ENCODE results near the gene TMEM98. TPM values are rescaled to one million over a fixed set of nuclear protein-coding genes. Genes with fewer than 3 reads are reported as not detected.
"Not testable (repeated sequence)": the region's sequence is repeated elsewhere in the genome, so short reads cannot be mapped to it uniquely, and the experiment has no call there.

TMEM98 gene
- total RNA-seq, 1 donor from 2014 or later, result 56.6 TPM

GRCh38 chr17:32941419-32942032 is 13.6 kb downstream of the TMEM98 start:
- DNase-seq (ENCODE audit: low read depth in 2 of 2), result no peak

GRCh38 chr17:32943206-32943605 is 15.3 kb downstream of the TMEM98 start:
- no peak for DNase-seq (ENCODE audit: low read depth in 2 of 2)

DNA sequence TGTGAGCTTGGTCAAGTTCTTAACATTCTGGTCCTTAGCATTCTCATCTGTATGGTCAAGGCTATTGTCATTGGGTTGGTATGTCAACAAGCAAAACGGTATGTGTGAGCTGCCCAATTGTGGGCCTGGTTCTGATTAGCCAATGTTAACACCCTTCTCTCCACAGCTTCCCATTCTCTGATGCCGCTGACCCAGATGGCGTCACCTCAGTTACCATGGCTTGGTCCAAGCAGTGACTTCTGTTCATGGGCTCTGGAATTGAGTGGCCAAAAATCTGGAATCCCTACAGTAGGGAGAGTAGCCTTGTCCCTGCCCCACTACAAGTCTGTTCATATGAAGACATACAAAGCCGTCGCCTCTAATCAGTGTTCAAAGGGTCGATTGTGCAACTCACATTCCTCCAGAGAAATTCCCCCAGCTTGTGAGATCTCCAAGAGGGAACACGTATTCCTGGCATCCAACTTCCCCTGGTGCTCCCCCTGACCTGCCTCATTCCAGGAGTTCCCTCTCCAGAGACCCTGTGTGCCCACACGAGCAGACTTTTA is 15.8 kb downstream of the TMEM98 start:
- no peak for DNase-seq (ENCODE audit: low read depth in 2 of 2)

- no peak for DNase-seq (ENCODE audit: low read depth in 2 of 2)
These were observed 16.5 kb downstream of the TMEM98 start for GRCh38 chr17:32944248-32945020.

GRCh38 chr17:32946375-32947135 is 18.6 kb downstream of the TMEM98 start:
- DNase-seq (ENCODE audit: low read depth in 2 of 2), result no peak

DNA sequence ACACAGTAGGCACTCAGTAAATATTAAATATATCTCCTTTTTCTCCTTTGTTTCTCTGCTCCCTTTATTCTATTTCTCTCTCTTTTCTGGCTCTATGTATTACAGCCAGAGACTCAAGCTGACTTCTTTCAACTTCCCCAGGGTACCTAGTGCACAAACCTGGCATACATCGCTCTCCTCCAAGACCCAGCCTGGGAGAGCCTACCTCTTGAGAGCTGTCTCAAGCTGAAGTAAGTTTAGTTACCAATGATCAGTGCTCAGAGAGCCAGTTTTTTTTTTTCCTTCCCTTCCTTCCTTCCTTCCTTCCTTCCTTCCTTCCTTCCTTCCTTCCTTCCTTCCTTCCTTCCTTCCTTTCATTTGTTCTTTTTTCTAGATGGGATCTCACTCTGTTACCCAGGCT is 19.8 kb downstream of the TMEM98 start:
- DNase-seq (ENCODE audit: low read depth in 2 of 2), result no peak

- DNase-seq (ENCODE audit: low read depth in 2 of 2), result no peak
These were observed 21.2 kb downstream of the TMEM98 start for GRCh38 chr17:32949181-32949580.

GRCh38 chr17:32952491-32952890 is 24.5 kb downstream of the TMEM98 start:
- DNase-seq (ENCODE audit: low read depth in 2 of 2), result not testable (repeated sequence)

DNA sequence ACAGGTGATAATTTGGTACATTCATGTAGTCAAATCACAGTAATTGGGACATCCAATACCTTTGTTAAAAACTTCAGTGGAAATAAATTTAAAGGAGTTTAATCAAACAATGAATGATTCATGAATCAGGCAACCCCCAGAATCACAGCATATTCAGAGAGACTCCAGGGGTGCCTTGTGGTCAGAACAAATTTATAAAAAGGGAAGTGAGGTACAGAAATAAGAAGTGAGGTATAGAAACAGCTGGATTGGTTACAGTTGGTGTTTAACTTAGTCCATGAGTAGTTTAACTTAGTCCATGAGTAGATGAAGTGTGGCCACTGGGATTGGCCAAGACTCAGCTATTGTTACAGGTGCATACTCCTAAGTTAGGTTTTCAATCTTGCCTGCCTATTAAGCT is 25.1 kb downstream of the TMEM98 start:
- no peak for DNase-seq (ENCODE audit: low read depth in 2 of 2)

GRCh38 chr17:32953857-32954256 is 25.9 kb downstream of the TMEM98 start:
- no peak for DNase-seq (ENCODE audit: low read depth in 2 of 2)

DNA sequence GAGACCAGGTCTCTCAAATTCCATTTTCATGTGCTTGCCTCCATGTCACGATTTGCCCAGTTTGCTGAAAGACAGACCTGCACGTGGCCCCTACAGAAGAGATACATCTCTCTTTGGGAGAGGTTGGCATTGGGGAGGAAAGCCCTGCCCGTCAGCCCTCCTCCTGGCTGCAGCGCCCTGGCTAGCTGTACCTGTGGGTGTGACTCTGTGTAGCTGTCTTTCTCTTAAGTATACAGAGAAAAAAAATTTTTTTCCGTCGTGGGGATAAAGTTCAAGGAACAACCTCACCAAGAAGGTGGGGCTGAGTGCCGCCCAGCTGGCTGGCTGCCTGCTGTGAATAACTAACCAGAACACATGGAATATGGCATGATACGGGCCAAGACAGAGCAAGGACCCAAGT is 26.5 kb downstream of the TMEM98 start:
- DNase-seq (ENCODE audit: low read depth in 2 of 2), result no peak

DNA sequence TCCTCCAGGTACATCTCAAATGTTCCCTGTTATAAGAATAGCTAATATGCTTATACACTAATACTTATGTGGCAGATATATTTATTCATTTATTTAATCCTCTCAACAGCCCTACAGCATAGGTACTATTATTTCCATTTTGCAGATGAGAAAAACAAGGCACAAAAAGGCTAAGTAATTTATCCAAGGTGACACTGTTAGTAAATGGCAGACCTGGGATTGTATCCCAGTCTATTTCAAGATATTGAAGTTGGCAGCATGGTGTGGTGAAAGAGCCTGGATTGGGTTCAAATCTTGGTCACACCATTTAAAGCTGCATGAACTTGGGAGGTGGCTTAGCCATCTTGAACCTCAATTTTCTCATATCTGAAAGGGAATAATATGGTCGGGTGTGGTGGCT is 27.2 kb downstream of the TMEM98 start:
- no peak for DNase-seq (ENCODE audit: low read depth in 2 of 2)

- DNase-seq (ENCODE audit: low read depth in 2 of 2), result no peak
These were observed 28.5 kb downstream of the TMEM98 start for GRCh38 chr17:32956240-32956970.

GRCh38 chr17:32958418-32958817 is 30.5 kb downstream of the TMEM98 start:
- no peak for DNase-seq (ENCODE audit: low read depth in 2 of 2)

GRCh38 chr17:32960815-32961214 is 32.9 kb downstream of the TMEM98 start:
- peak in 1 of 2 donors; percentile 13 for DNase-seq (ENCODE audit: low read depth in 2 of 2)

DNA sequence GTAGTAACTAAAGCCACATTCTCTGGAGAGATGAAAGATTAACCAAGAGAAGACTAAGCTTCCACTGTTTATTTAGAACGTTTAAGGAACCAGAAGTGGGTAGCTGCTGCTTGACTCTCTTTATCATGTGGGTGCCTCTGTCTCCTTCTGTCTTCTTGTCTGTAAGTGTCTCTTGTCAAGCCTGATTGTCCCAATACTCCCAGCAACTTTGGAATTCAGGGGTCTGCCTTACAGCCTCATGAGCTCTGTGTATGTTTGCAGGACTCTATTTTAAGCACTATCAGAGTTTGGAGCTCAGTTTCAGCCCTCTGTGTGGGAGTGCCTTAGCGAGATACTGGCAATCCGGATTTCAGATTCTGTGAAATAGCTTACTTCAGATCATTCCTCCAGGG is 34.4 kb downstream of the TMEM98 start:
- DNase-seq (ENCODE audit: low read depth in 2 of 2), result no peak

GRCh38 chr17:32964541-32964940 is 36.6 kb downstream of the TMEM98 start:
- DNase-seq (ENCODE audit: low read depth in 2 of 2), result no peak

GRCh38 chr17:32969231-32969630 is 41.3 kb downstream of the TMEM98 start:
- DNase-seq (ENCODE audit: low read depth in 2 of 2), result not testable (repeated sequence)

- DNase-seq (ENCODE audit: low read depth in 2 of 2), result no peak
These were observed 42.3 kb downstream of the TMEM98 start for GRCh38 chr17:32970281-32970680.

- DNase-seq (ENCODE audit: low read depth in 2 of 2), result no peak
These were observed 43.2 kb downstream of the TMEM98 start for GRCh38 chr17:32971171-32971570.

- DNase-seq (ENCODE audit: low read depth in 2 of 2), result no peak
These were observed 48.2 kb downstream of the TMEM98 start for GRCh38 chr17:32976131-32976530.

GRCh38 chr17:32976605-32977004 is 48.7 kb downstream of the TMEM98 start:
- DNase-seq (ENCODE audit: low read depth in 2 of 2), result no peak

Data from dermis microvascular lymphatic vessel endothelial cell (primary cell).